Heart right ventricle (tissue), 16 donors: ENCODE measurements around the gene ISCA2. TPM values are rescaled to one million over a fixed set of nuclear protein-coding genes. Genes with fewer than 3 reads are reported as not detected.

ENCODE experiments used
- ATAC-seq, 8 donors: fragments of 200-7000 bp; cut with Tn5 transposase; one replicate each; pipeline ENCODE4 v1.9.1; 2020; ENCODE audit warnings: mild to moderate bottlenecking in 8 of 8, moderate library complexity in 8 of 8, moderate number of reproducible peaks in 1 of 8
- DNase-seq, 2 donors: peaks; one replicate each; pipeline ENCODE4 v3.0.0-alpha.2; 2020
- H3K27ac ChIP-seq, 10 donors: fragments of 200-600 bp; sonication (generic) in 2 of 10; one replicate each; pipeline versions ENCODE4 v1.5.0 to v1.8.0; 2020 to 2022; ENCODE audit warnings: mild to moderate bottlenecking in 3 of 10
- H3K27me3 ChIP-seq, 7 donors: fragments of 200-600 bp; one replicate each; pipeline ENCODE4 v1.8.0; 2021 to 2022; ENCODE audit warnings: mild to moderate bottlenecking in 2 of 7
- H3K36me3 ChIP-seq, 9 donors: fragments of 200-600 bp; sonication (generic) in 1 of 9; one replicate each; pipeline versions ENCODE4 v1.5.0 to v1.8.0; 2020 to 2022; ENCODE audit warnings: mild to moderate bottlenecking in 2 of 9
- H3K4me1 ChIP-seq, 9 donors: fragments of 200-600 bp; sonication (generic) in 1 of 9; one replicate each; pipeline versions ENCODE4 v1.5.0 to v1.8.0; 2020 to 2022; ENCODE audit warnings: mild to moderate bottlenecking in 4 of 9
- H3K4me3 ChIP-seq, 10 donors: fragments of 200-600 bp; sonication (generic) in 2 of 10; one replicate each; pipeline versions ENCODE4 v1.5.0 to v1.8.0; 2020 to 2022; ENCODE audit warnings: mild to moderate bottlenecking in 7 of 10, moderate library complexity in 2 of 10
- H3K9me3 ChIP-seq, 11 donors: fragments of 200-600 bp in 10 of 11; sonication (generic) in 2 of 11; one replicate each; pipeline versions ENCODE4 v1.5.0 to v1.8.0; 2013 to 2022; ENCODE audit warnings: mild to moderate bottlenecking in 2 of 11, control low read depth in 1 of 11, moderate library complexity in 1 of 11
- CTCF ChIP-seq, 9 donors: fragments of 200-600 bp; sonication (generic) in 2 of 9; IDR thresholded peaks; one replicate each; pipeline versions ENCODE4 v1.5.0 to v1.8.0; 2021 to 2022; ENCODE audit warnings: antibody characterized with exemption in 9 of 9, mild to moderate bottlenecking in 5 of 9, moderate library complexity in 1 of 9
- WGBS, 2 donors: extraction: QIAGEN DNeasy Blood & Tissue Kit; methylation state at CpG; one replicate each; pipeline ENCODE4 v1.1.7; 2013; ENCODE audit warnings: inconsistent platforms in 1 of 2; 5-methylcytosine and 5-hydroxymethylcytosine counted together
- intact Hi-C, 10 donors: fragments of 100-400 bp; cut with DNase I; formaldehyde crosslinking; loops; one replicate each; pipeline versions ENCODE4 v1.11.1 to v1.14.2; 2022
- polyA plus RNA-seq, 2 donors: library from polyadenylated mRNA; stranded (reverse); fragments of 200-250 nt; gene quantifications; one replicate each; pipeline ENCODE4 v1.2.3, GENCODE V29; 2013
- total RNA-seq, 10 donors: library from RNA; stranded (reverse); fragmentation: NEBNext Ultra II Directional in 3 of 10; extraction: Animal tissue kit (Norgen Biotek cat#: 25700) in 3 of 10; gene quantifications; one replicate each; pipeline versions ENCODE4 v1.2.1 to v1.2.4, GENCODE V29; 2021 to 2023
- donor health status: Arrhythmogenic right ventricular cardiomyopathy.
- donor health status: ischemic (EF 13 %, LVEDD 7.1; RV severe dilation, severe dysfunction).
- donor health status: healthy with polysubstance abuse.
- donor health status: DM: no; HTN: yes; CAD: no.
- donor health status: DM: no; HTN: no; CAD: no.
- donor health status: ischemic (EF 25% LVEDD 6.9; RV normal size, moderate dysfunction).
- donor health status: ischemic (EF 25% LVEDD 5.7; RV mildly dilated, moderate dysfunction).
- donor health status: healthy.
- donor health status: DM: yes; HTN: yes; CAD: no.
- donor health status: Ischemic cardiomyopathy.
- donor health status: ischemic (EF 35%, LVEDD 5.7; RV mildly dilated, moderate dysfunction).
- donor health status: nonischemic (EF 11% LVEDD 7.7; RV severe dilation, severe dysfunction).
- donor health status: DM: yes; HTN: yes; CAD: no.
- donor health status: PGD.
- donor health status: ischemic (EF 29% LVEDD 5.4; RV normal size, mild dysfunction).
- donor health status: nonischemic (EF 23%, LVEDD 6.1; RV moderate dilation, normal function).

ISCA2 gene
- total and polyA plus RNA-seq, 12 donors: 20.6 to 44.3 (median 39.9) TPM

- no peak for ATAC-seq
- Histone ChIP-seq H3K4me3 (no peak overlapping the region), H3K36me3 (peaks cover 0 to 35% (median 0%) of the 10 kb centered on the region in 9 donors), H3K27ac (no peak overlapping the region), H3K27me3 (no peaks in the 10 kb centered on the region), H3K4me1 (peaks cover 0 to 9% (median 0%) of the 10 kb centered on the region in 9 donors), H3K9me3 (no peaks in the 10 kb centered on the region)
- DNase-seq: no peak
- WGBS, 2 donors: 81 to 91% methylated on average over 10 of the region's 10 CpGs
- TF ChIP-seq CTCF (IDR thresholded peaks at IDR 0.05): no peak
- intact Hi-C loops: no loop called here
These were observed 28.2 kb downstream of the ISCA2 start for GRCh38 chr14:74521756-74522155.

- peaks cover 0 to 32% (median 0%) of the 10 kb centered on the region in 9 donors for H3K36me3 ChIP-seq
- no peak for DNase-seq
- intact Hi-C loops: no loop called here
These were observed 29.2 kb downstream of the ISCA2 start for GRCh38 chr14:74522740-74523139.

GRCh38 chr14:74524076-74524811 is 30.7 kb downstream of the ISCA2 start:
- H3K36me3 ChIP-seq: peaks cover 0 to 22% (median 0%) of the 10 kb centered on the region in 9 donors
- H3K9me3 ChIP-seq: no peaks in the 10 kb centered on the region
- ATAC-seq: no peak
- no peak overlapping the region for H3K4me3 ChIP-seq
- 81 to 87% methylated on average over 14 of the region's 14 CpGs for WGBS, 2 donors
- TF ChIP-seq CTCF (IDR thresholded peaks at IDR 0.05): no peak
- peaks cover 0 to 9% (median 0%) of the 10 kb centered on the region in 9 donors for H3K4me1 ChIP-seq
- H3K27me3 ChIP-seq: no peaks in the 10 kb centered on the region
- DNase-seq: no peak
- H3K27ac ChIP-seq: no peak overlapping the region
- intact Hi-C loops: no loop called here

More at GRCh38 chr14:74522740-74523139, 29.2 kb downstream of the ISCA2 start:
- TF ChIP-seq CTCF (IDR thresholded peaks at IDR 0.05): no peak
- 91 to 98% methylated on average over 7 of the region's 7 CpGs for WGBS, 2 donors
- Histone ChIP-seq H3K27ac (no peak overlapping the region), H3K4me3 (no peak overlapping the region), H3K9me3 (no peaks in the 10 kb centered on the region), H3K4me1 (peaks cover 0 to 9% (median 0%) of the 10 kb centered on the region in 9 donors), H3K27me3 (no peaks in the 10 kb centered on the region)
- no peak for ATAC-seq

DNA sequence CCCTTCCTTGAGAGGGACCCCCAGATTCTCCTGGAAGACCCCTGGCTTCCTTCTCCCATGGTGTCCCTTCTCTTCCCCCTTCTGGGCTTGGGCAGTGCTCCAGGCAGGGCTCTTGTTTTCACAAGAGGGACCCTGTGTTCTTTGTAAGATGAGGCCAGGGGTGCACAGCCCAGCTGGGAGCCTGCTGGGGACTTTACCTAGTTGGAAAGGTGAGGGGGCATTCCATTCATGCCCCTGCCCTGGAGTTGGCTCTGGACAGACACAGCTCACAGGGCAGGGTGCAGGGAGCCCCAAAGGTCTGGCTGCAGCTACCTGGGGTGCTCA is 31.2 kb downstream of the ISCA2 start:
- intact Hi-C loops: no loop called here
- H3K4me1 ChIP-seq: peaks cover 0 to 9% (median 0%) of the 10 kb centered on the region in 9 donors
- no peak overlapping the region for H3K4me3 ChIP-seq
- peaks cover 0 to 26% (median 0%) of the 10 kb centered on the region in 9 donors for H3K36me3 ChIP-seq
- DNase-seq: no peak
- no peak for TF ChIP-seq CTCF (IDR thresholded peaks at IDR 0.05)
- ATAC-seq: no peak
- H3K9me3 ChIP-seq: no peaks in the 10 kb centered on the region
- no peaks in the 10 kb centered on the region for H3K27me3 ChIP-seq
- H3K27ac ChIP-seq: no peak overlapping the region
